H54 (cell line): ENCODE results near the gene GMPR.
"Not testable (repeated sequence)": the region's sequence is repeated elsewhere in the genome, so short reads cannot be mapped to it uniquely, and the experiment has no call there.

Source experiments
- DNase-seq: peaks from one replicate; pipeline ENCODE4 v3.0.0; 2011; ENCODE audit warnings: low spot score, mixed read lengths; ENCODE audit not compliant: insufficient read length
- FAIRE-seq: peaks from 3 replicates; lab custom pipeline; 2011; peaks lifted over from hg19 to GRCh38; lab: Jason Lieb, UNC
- POLR2A ChIP-seq: IDR thresholded peaks from 2 replicates; pipeline ENCODE4 v1.6.1; 2011; ENCODE audit warnings: low read depth, mild to moderate bottlenecking, low read length

The GMPR gene

GRCh38 chr6:16265351-16266341 lies 27.3 kb downstream of the GMPR start:
- no peak for TF ChIP-seq POLR2A
- no peak for DNase-seq
- no peak for FAIRE-seq

DNA sequence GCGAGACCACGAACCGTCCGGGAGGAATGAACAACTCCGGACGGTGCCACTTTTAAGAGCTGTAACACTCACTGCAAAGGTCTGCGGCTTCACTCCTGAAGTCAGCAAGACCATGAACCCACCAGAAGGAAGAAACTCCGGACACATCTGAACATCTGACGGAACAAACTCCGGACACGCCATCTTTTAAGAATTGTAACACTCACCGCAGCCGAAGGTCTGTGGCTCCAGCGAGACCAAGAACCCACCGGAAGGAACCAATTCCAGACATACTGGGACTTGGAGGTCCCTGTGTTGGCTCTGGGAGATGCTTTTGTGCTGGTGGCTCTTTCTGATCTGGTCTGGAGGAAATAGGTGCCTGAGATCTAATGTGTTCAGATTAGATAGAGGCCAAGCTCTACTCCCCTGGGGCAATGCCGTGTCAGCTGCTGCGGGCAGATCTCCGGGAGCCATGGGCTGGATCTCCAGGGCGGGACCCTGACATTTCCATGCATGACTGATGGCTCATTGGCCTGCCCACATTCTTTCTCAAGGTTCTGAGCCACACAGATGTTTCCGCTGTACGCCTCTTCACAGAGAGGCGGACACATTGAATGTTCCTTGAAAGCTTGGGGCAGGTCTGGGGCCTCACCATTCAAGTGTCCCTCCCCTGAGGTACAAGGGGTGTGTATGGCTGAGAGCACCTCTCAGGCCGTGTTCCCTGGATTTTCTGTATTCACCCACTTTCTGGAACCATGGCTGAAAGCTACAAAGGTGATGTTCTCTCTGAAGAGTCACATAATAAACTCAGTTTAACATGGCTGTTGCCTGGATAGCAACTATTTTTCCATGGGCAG lies 29.3 kb downstream of the GMPR start:
- DNase-seq, result no peak
- no peak for FAIRE-seq
- no peak for TF ChIP-seq POLR2A

GRCh38 chr6:16269442-16270070 lies 31.2 kb downstream of the GMPR start:
- not testable (repeated sequence) for FAIRE-seq, DNase-seq

- FAIRE-seq (no peak), DNase-seq (no peak)
- TF ChIP-seq POLR2A, result no peak
Measured at GRCh38 chr6:16270178-16270794, 31.9 kb downstream of the GMPR start.

GRCh38 chr6:16271428-16271827 lies 33.0 kb downstream of the GMPR start:
- DNase-seq (no peak), FAIRE-seq (no peak)
- TF ChIP-seq POLR2A, result no peak

GRCh38 chr6:16272201-16272600 lies 33.8 kb downstream of the GMPR start:
- no peak for FAIRE-seq
- no peak for DNase-seq
- TF ChIP-seq POLR2A, result no peak

GRCh38 chr6:16273256-16273655 lies 34.9 kb downstream of the GMPR start:
- DNase-seq (no peak), FAIRE-seq (no peak)
- no peak for TF ChIP-seq POLR2A

DNA sequence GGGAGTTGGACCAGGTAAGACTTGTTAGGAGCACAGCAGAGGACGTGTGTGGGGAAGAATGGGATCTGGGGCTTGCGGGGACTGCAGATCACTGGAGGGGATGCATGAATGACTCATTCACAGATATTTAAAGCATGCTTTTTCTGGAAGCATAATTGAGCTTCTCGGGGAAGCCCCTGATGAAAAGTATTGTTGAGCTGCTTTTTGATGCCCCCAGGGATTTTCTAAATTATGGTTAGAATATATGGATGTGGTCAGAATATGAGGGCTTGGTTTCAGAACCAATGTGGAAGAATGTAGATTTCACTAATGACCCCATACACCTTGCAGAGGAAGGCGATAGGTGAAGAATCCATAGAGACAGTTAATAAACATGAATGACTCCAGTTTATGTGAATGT lies 36.1 kb downstream of the GMPR start:
- no peak for DNase-seq
- FAIRE-seq, result no peak
- TF ChIP-seq POLR2A, result no peak

GRCh38 chr6:16274885-16275589 lies 36.6 kb downstream of the GMPR start:
- FAIRE-seq (no peak), DNase-seq (no peak)
- TF ChIP-seq POLR2A, result no peak

GRCh38 chr6:16277101-16277981 lies 39.0 kb downstream of the GMPR start:
- no peak for TF ChIP-seq POLR2A
- FAIRE-seq, result peak; percentile 78
- peak; percentile 96 for DNase-seq

DNA sequence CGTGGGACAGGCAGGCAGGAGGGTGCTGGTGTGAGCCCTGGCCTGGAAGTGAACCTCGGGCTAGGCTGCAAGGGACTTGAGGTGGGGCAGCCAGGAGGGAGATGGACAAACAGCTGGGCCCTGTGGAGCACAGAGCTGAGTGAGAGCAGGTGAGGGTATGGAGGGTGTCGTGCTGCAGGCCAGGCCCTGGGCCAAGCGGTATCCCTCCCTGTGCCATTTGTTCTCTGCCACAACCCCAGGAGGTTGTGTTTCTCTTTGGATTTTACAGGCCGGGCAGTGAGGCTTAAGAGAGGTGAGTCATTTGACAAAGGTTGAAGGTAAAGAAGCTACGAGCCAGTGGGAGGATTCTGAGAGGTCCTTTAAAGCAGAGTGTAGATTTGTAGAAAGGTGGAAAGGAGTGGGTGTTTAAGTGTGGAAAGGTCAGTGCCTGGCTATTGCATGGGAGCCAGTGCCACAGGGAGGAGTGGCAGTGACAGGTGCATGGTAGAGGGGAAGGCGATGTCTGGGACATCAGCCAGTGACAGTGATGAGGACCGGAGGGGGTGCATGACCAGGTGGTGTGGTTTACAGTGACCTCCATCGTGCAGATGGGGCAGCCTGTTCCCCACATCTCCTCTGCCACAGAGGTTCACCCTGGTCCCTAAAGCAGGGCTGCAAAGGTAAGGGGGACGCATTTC lies 39.8 kb downstream of the GMPR start:
- TF ChIP-seq POLR2A, result no peak
- DNase-seq (peak; percentile 28), FAIRE-seq (no peak)

- no peak for TF ChIP-seq POLR2A
- no peak for DNase-seq
- no peak for FAIRE-seq
Measured at GRCh38 chr6:16278750-16279149, 40.4 kb downstream of the GMPR start.
